HepG2 (cell line): ENCODE measurements around the gene FAM83E. TPM values are rescaled to one million over a fixed set of nuclear protein-coding genes. Genes with fewer than 3 reads are reported as not detected.

Source experiments
- BRCA1 ChIP-seq: sonication (generic); formaldehyde crosslinking; IDR thresholded peaks from 2 replicates; pipeline ENCODE4 v1.4.0; 2020; ENCODE audit warnings: missing genetic modification reagents
- CBX2 ChIP-seq, 2 experiments: fragments of 200-600 bp in 1 of 2; sonication (generic); formaldehyde crosslinking in 1 of 2; IDR thresholded peaks; 2 replicates each; pipeline versions ENCODE4 v1.7.0 to v1.8.1; 2018 to 2022; ENCODE audit warnings: low read depth in 2 of 2, low read length in 1 of 2, mild to moderate bottlenecking in 1 of 2, missing genetic modification reagents in 1 of 2
- DDIT3 ChIP-seq: sonication (generic); formaldehyde crosslinking; IDR thresholded peaks from 2 replicates; pipeline ENCODE4 v1.4.0; 2020; ENCODE audit warnings: mild to moderate bottlenecking, missing genetic modification reagents
- FOSL2 ChIP-seq: sonication (generic); formaldehyde crosslinking; IDR thresholded peaks from 2 replicates; pipeline ENCODE4 v1.4.0; 2020; ENCODE audit warnings: missing genetic modification reagents
- HNRNPH1 ChIP-seq: fragments of 200-400 bp; formaldehyde crosslinking; optimal IDR thresholded peaks from 2 replicates; pipeline ENCODE3; 2017; ENCODE audit warnings: mild to moderate bottlenecking, low read depth, low read length
- IRF9 ChIP-seq: sonication (generic); formaldehyde crosslinking; IDR thresholded peaks from 2 replicates; pipeline ENCODE4 v1.8.0; 2022; ENCODE audit warnings: missing genetic modification reagents, mild to moderate bottlenecking, borderline replicate concordance
- MTA3 ChIP-seq: sonication (generic); formaldehyde crosslinking; IDR thresholded peaks from 2 replicates; pipeline ENCODE4 v1.4.0; 2020; ENCODE audit warnings: missing genetic modification reagents
- NFIB ChIP-seq: sonication (generic); formaldehyde crosslinking; IDR thresholded peaks from 2 replicates; pipeline ENCODE4 v1.9.0; 2021; ENCODE audit warnings: missing genetic modification reagents, mild to moderate bottlenecking, borderline replicate concordance
- PHF5A ChIP-seq: IDR thresholded peaks from one replicate; pipeline ENCODE4 v1.6.1; 2018; ENCODE audit warnings: low read depth, missing genetic modification reagents; ENCODE audit not compliant: unreplicated experiment
- POLR2AphosphoS5 ChIP-seq: IDR thresholded peaks from 2 replicates; pipeline ENCODE4 v1.6.1; 2012; ENCODE audit warnings: low read depth, low read length
- PRPF4 ChIP-seq: fragments of 200-400 bp; formaldehyde crosslinking; IDR thresholded peaks from 2 replicates; pipeline ENCODE4 v1.6.1; 2016; ENCODE audit warnings: low read length, low read depth; ENCODE audit not compliant: poor library complexity, severe bottlenecking
- RARG ChIP-seq: sonication (generic); formaldehyde crosslinking; IDR thresholded peaks from 2 replicates; pipeline ENCODE4 v1.4.0; 2020; ENCODE audit warnings: low read depth, mild to moderate bottlenecking, missing genetic modification reagents
- SKIL ChIP-seq: sonication (generic); formaldehyde crosslinking; IDR thresholded peaks from 2 replicates; pipeline ENCODE4 v1.8.0; 2022; ENCODE audit warnings: missing genetic modification reagents, mild to moderate bottlenecking, moderate library complexity, borderline replicate concordance
- SMARCC2 ChIP-seq: fragments of 450-650 bp; IDR thresholded peaks from 2 replicates; pipeline ENCODE4 v1.6.1; 2017; ENCODE audit warnings: antibody characterized with exemption, mild to moderate bottlenecking
- SP5 ChIP-seq: IDR thresholded peaks from 2 replicates; pipeline ENCODE4 v1.6.1; 2016; ENCODE audit warnings: low read depth, borderline replicate concordance
- SRSF1 ChIP-seq: fragments of 200-400 bp; formaldehyde crosslinking; optimal IDR thresholded peaks from 2 replicates; pipeline ENCODE3; 2017; ENCODE audit warnings: mild to moderate bottlenecking, low read depth, low read length, moderate library complexity
- TGIF2 ChIP-seq: IDR thresholded peaks from 2 replicates; pipeline ENCODE4 v1.6.1; 2016; ENCODE audit warnings: control low read depth, missing compliant biosample characterization
- ZNF432 ChIP-seq: sonication (generic); formaldehyde crosslinking; IDR thresholded peaks from 2 replicates; pipeline ENCODE4 v1.5.0; 2020; ENCODE audit warnings: missing genetic modification reagents, mild to moderate bottlenecking, borderline replicate concordance
- ZNF782 ChIP-seq: sonication (generic); formaldehyde crosslinking; IDR thresholded peaks from 2 replicates; pipeline ENCODE4 v1.4.0; 2020; ENCODE audit warnings: missing genetic modification reagents, mild to moderate bottlenecking, borderline replicate concordance
- polyA plus RNA-seq, 8 experiments: library from polyadenylated mRNA; depleted of rRNA in 3 of 8; stranded (reverse) in 7 of 8; unstranded in 1 of 8; fragments of >200 nt; fragmentation: Illumina TruSeq in 4 of 8; extraction: Trizol in 4 of 8; gene quantifications; 2 replicates each; pipeline versions ENCODE4 v1.2.1 to v1.2.3, GENCODE V29; 2011 to 2016; ENCODE audit warnings: low read depth in 4 of 8, missing spikeins in 1 of 8, mixed read lengths in 1 of 8; ENCODE audit not compliant: insufficient read depth in 1 of 8
- total RNA-seq, 5 experiments: library from RNA; depleted of rRNA; stranded (reverse); fragments of >200 nt; fragmentation: Illumina TruSeq; extraction: Trizol; gene quantifications; 2 replicates each; pipeline ENCODE4 v1.2.3, GENCODE V29; 2016; ENCODE audit warnings: low read depth in 1 of 5

Gene FAM83E
- total and polyA plus RNA-seq, 2 of the 13 experiments (the other 11 are each of a cell fraction or from before 2014, with no cell fraction given): 0.18 to 0.60 TPM

- TF ChIP-seq SMARCC2 (no peak), PHF5A (CRISPR knock-in tag) (peak; percentile 94), POLR2AphosphoS5 (peak; percentile 97), MTA3 (CRISPR knock-in tag) (no peak), NFIB (CRISPR knock-in tag) (no peak), CBX2 (IDR thresholded peaks at IDR 0.05; ENCODE audit: low read depth, low read length) (no peak), CBX2 (CRISPR knock-in tag; IDR thresholded peaks at IDR 0.05; ENCODE audit: low read depth) (no peak), DDIT3 (CRISPR knock-in tag) (no peak), HNRNPH1 (no peak), TGIF2 (CRISPR knock-in tag) (peak; percentile 46), BRCA1 (CRISPR knock-in tag) (0 out of 2 replicates have a peak, but pooled peaks have one; percentile 14), ZNF432 (CRISPR knock-in tag) (no peak), SRSF1 (peak; percentile 100), RARG (CRISPR knock-in tag) (no peak), PRPF4 (no peak), FOSL2 (peak; percentile 72), SKIL (CRISPR knock-in tag) (0 out of 2 replicates have a peak, but pooled peaks have one; percentile 53), ZNF782 (CRISPR knock-in tag) (peak; percentile 25; the same call in 1 of the 2 replicates), IRF9 (peak; percentile 97), SP5 (CRISPR knock-in tag) (peak; percentile 81)
Measured at GRCh38 chr19:48618916-48619691, 4.2 kb upstream of the FAM83E start, which contains the start of the genes RPL18 and SPHK2 (continued).
